IPS DF 4.7 (cell line): ENCODE measurements around the gene GLYATL1.
"Not testable (repeated sequence)": the region's sequence is repeated elsewhere in the genome, so short reads cannot be mapped to it uniquely, and the experiment has no call there.

Experiments used
- DNase-seq: peaks from one replicate; pipeline ENCODE4 v3.0.0-alpha.2; 2013; ENCODE audit warnings: low spot score; ENCODE audit errors: extremely low read depth

Gene GLYATL1

GRCh38 chr11:58998480-58999290 lies 59.4 kb downstream of the GLYATL1 start:
- DNase-seq, result no peak

GRCh38 chr11:58999291-58999680 lies 60.0 kb downstream of the GLYATL1 start:
- no peak for DNase-seq

GRCh38 chr11:59000003-59000402 lies 60.7 kb downstream of the GLYATL1 start:
- no peak for DNase-seq

GRCh38 chr11:59002006-59002405 lies 62.7 kb downstream of the GLYATL1 start:
- not testable (repeated sequence) for DNase-seq
